NOMO-1 (cell line): ENCODE measurements around the gene SETD1B.
"Not testable (repeated sequence)": the region's sequence is repeated elsewhere in the genome, so short reads cannot be mapped to it uniquely, and the experiment has no call there.

Experiments used
- DNase-seq, 2 experiments: peaks; one replicate each; lab custom pipeline; 2025; ENCODE audit not compliant: unreplicated experiment in 2 of 2; lab: John Stamatoyannopoulos, UW

The SETD1B gene

GRCh38 chr12:121803861-121804416 is at the start of gene SETD1B:
TSS of gene SETD1B (plus strand) at chr12:121804009. CDS start at chr12:121804738, 729 bp downstream.
- DNase-seq = peak; percentile 47 to 81

- no peak for DNase-seq
Measured at GRCh38 chr12:121754836-121755235, 49.0 kb upstream of the SETD1B start.

GRCh38 chr12:121755591-121755990 is 48.2 kb upstream of the SETD1B start:
- DNase-seq = no peak

- DNase-seq = not testable (repeated sequence)
Measured at GRCh38 chr12:121758536-121758935, 45.3 kb upstream of the SETD1B start.

GRCh38 chr12:121762269-121762668 is 41.5 kb upstream of the SETD1B start:
- no peak for DNase-seq

GRCh38 chr12:121764808-121765207 is 39.0 kb upstream of the SETD1B start:
- no peak for DNase-seq

GRCh38 chr12:121765573-121765972 is 38.2 kb upstream of the SETD1B start:
- no peak for DNase-seq

GRCh38 chr12:121766290-121767039 is 37.3 kb upstream of the SETD1B start:
- no peak for DNase-seq

- DNase-seq = no peak
Measured at GRCh38 chr12:121767525-121768016, 36.2 kb upstream of the SETD1B start.

- no peak for DNase-seq
Measured at GRCh38 chr12:121769297-121769830, 34.4 kb upstream of the SETD1B start.

- no peak for DNase-seq
Measured at GRCh38 chr12:121769831-121770301, 33.9 kb upstream of the SETD1B start.

- no peak for DNase-seq
Measured at GRCh38 chr12:121770388-121770787, 33.4 kb upstream of the SETD1B start.

- DNase-seq = no peak
Measured at GRCh38 chr12:121770813-121771625, 32.8 kb upstream of the SETD1B start.

- peak; percentile 55 to 60 for DNase-seq
Measured at GRCh38 chr12:121773011-121773777, 30.6 kb upstream of the SETD1B start.

- DNase-seq = no peak
Measured at GRCh38 chr12:121774968-121775474, 28.8 kb upstream of the SETD1B start.

GRCh38 chr12:121775501-121775900 is 28.3 kb upstream of the SETD1B start:
- DNase-seq = no peak

GRCh38 chr12:121776190-121777098 is 27.4 kb upstream of the SETD1B start:
- DNase-seq = peak; percentile 31 to 41

GRCh38 chr12:121778567-121779421 is 25.0 kb upstream of the SETD1B start:
- no peak for DNase-seq
